ENCODE measurements around the gene HSPD1. TPM values are rescaled to one million over a fixed set of nuclear protein-coding genes. Genes with fewer than 3 reads are reported as not detected.

Gene HSPD1
- total and polyA plus RNA-seq, 9 of the 15 experiments (the other 6 are each of a cell fraction or from before 2014, with no cell fraction given): 398 to 1,014 (median 622) TPM

GRCh38 chr2:197499594-197500502 is at the start of gene HSPD1, which contains the start of gene HSPE1 (continued):
- TF ChIP-seq AFF4 (CRISPR knock-in tag; IDR thresholded peaks at IDR 0.05): no peak
- TF ChIP-seq KLF1 (tag; IDR thresholded peaks at IDR 0.05): no peak
- peak; percentile 45; the same call in 1 of the 2 replicates for TF ChIP-seq ZNF644 (tag; IDR thresholded peaks at IDR 0.05; ENCODE audit: low read depth)
- TF ChIP-seq ZNF354B (CRISPR knock-in tag; IDR thresholded peaks at IDR 0.05): no peak
- 0 out of 2 replicates have a peak, but pooled peaks have one; percentile 34 for TF ChIP-seq ZNF431 (CRISPR knock-in tag; IDR thresholded peaks at IDR 0.05)
- no peak for TF ChIP-seq ZNF444 (CRISPR knock-in tag; IDR thresholded peaks at IDR 0.05)
- peak; percentile 92 for TF ChIP-seq FOS (IDR thresholded peaks at IDR 0.05; ENCODE audit: extremely low read depth, insufficient read length)
- TF ChIP-seq, protein P1, sequence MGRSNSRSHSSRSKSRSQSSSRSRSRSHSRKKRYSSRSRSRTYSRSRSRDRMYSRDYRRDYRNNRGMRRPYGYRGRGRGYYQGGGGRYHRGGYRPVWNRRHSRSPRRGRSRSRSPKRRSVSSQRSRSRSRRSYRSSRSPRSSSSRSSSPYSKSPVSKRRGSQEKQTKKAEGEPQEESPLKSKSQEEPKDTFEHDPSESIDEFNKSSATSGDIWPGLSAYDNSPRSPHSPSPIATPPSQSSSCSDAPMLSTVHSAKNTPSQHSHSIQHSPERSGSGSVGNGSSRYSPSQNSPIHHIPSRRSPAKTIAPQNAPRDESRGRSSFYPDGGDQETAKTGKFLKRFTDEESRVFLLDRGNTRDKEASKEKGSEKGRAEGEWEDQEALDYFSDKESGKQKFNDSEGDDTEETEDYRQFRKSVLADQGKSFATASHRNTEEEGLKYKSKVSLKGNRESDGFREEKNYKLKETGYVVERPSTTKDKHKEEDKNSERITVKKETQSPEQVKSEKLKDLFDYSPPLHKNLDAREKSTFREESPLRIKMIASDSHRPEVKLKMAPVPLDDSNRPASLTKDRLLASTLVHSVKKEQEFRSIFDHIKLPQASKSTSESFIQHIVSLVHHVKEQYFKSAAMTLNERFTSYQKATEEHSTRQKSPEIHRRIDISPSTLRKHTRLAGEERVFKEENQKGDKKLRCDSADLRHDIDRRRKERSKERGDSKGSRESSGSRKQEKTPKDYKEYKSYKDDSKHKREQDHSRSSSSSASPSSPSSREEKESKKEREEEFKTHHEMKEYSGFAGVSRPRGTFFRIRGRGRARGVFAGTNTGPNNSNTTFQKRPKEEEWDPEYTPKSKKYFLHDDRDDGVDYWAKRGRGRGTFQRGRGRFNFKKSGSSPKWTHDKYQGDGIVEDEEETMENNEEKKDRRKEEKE (IDR thresholded peaks at IDR 0.05; ENCODE audit: borderline replicate concordance in 1 of 2, control insufficient read depth in 1 of 2, low read depth in 2 of 2, low read length in 1 of 2): peak in 1 of 2 experiments; percentile 37; a peak in 1 of 4 replicates
- TF ChIP-seq, protein P2, sequence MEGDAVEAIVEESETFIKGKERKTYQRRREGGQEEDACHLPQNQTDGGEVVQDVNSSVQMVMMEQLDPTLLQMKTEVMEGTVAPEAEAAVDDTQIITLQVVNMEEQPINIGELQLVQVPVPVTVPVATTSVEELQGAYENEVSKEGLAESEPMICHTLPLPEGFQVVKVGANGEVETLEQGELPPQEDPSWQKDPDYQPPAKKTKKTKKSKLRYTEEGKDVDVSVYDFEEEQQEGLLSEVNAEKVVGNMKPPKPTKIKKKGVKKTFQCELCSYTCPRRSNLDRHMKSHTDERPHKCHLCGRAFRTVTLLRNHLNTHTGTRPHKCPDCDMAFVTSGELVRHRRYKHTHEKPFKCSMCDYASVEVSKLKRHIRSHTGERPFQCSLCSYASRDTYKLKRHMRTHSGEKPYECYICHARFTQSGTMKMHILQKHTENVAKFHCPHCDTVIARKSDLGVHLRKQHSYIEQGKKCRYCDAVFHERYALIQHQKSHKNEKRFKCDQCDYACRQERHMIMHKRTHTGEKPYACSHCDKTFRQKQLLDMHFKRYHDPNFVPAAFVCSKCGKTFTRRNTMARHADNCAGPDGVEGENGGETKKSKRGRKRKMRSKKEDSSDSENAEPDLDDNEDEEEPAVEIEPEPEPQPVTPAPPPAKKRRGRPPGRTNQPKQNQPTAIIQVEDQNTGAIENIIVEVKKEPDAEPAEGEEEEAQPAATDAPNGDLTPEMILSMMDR (IDR thresholded peaks at IDR 0.05 in 2 of 3, conservative IDR thresholded peaks at IDR 0.05 in 1 of 3; ENCODE audit: insufficient read depth in 2 of 3, low read depth in 1 of 3, low read length in 3 of 3): 0 out of 6 replicates have a peak, but pooled peaks of 2 of the 3 experiments have one; percentile 0 to 3
- TF ChIP-seq TCFL5 (CRISPR knock-in tag; conservative IDR thresholded peaks at IDR 0.05): no peak
- no peak for TF ChIP-seq PCBP2 (IDR thresholded peaks at IDR 0.05; ENCODE audit: low read depth, low read length, poor library complexity, severe bottlenecking)
- peak; percentile 74; the same call in 1 of the 2 replicates for TF ChIP-seq HNRNPL (IDR thresholded peaks at IDR 0.05; ENCODE audit: low read depth, low read length)
- TF ChIP-seq, protein P3, sequence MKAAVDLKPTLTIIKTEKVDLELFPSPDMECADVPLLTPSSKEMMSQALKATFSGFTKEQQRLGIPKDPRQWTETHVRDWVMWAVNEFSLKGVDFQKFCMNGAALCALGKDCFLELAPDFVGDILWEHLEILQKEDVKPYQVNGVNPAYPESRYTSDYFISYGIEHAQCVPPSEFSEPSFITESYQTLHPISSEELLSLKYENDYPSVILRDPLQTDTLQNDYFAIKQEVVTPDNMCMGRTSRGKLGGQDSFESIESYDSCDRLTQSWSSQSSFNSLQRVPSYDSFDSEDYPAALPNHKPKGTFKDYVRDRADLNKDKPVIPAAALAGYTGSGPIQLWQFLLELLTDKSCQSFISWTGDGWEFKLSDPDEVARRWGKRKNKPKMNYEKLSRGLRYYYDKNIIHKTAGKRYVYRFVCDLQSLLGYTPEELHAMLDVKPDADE (conservative IDR thresholded peaks at IDR 0.05; ENCODE audit: control insufficient read depth, low read depth, low read length): peak; percentile 73
- TF ChIP-seq NONO (IDR thresholded peaks at IDR 0.05; ENCODE audit: low read depth in 2 of 2, low read length in 1 of 2): peak; percentile 71 to 84; a peak in 2 of 4 replicates
- no peak for TF ChIP-seq POLR2AphosphoS2 (IDR thresholded peaks at IDR 0.05; ENCODE audit: low read length)

Data from K562 (cell line).